ENCODE results near the gene RASA3.

GRCh38 chr13:114021464-114022308 is 110.7 kb downstream of the RASA3 start:
- TF ChIP-seq CTCF (conservative IDR thresholded peaks at IDR 0.05) (no peak), EZH2 (IDR thresholded peaks at IDR 0.05; ENCODE audit: low read depth) (no peak)
